Measurements from ENCODE around the gene TMIGD2. TPM values are rescaled to one million over a fixed set of nuclear protein-coding genes. Genes with fewer than 3 reads are reported as not detected.
A peak's percentile ranks its signal among the peaks of the same experiment; 100 is the strongest.

Gene TMIGD2
- total RNA-seq, 1 donor from 2014 or later, result not detected

GRCh38 chr19:4284974-4285373, 17.2 kb downstream of the TMIGD2 start:
- ATAC-seq (ENCODE audit: low read depth) (no peak), DNase-seq (no peak)
- Mint-ChIP-seq H3K27me3 (peaks cover 23% of the 10 kb centered on the region), H3K4me1 (no peaks in the 10 kb centered on the region), H3K9me3 (no peaks in the 10 kb centered on the region), H3K36me3 (ENCODE audit: low read depth) (no peaks in the 10 kb centered on the region), H3K4me3 (no peak overlapping the region), H3K27ac (no peak overlapping the region)
- POLR2A ChIA-PET, result interaction anchor here (0.7 kb wide), 1 partner anchor 81 kb away, joined by 7 read pairs; no protein-coding TSS in a partner anchor
- intact Hi-C loops (cut with micrococcal nuclease), result no loop called here
- CTCF ChIA-PET, result no interaction called here
- no peak for TF ChIP-seq CTCF (IDR thresholded peaks at IDR 0.05)

GRCh38 chr19:4284176-4284958, 17.8 kb downstream of the TMIGD2 start:
- Mint-ChIP-seq H3K36me3 (ENCODE audit: low read depth) (no peaks in the 10 kb centered on the region), H3K27me3 (peaks cover 26% of the 10 kb centered on the region), H3K27ac (no peak overlapping the region), H3K9me3 (no peaks in the 10 kb centered on the region), H3K4me3 (no peak overlapping the region), H3K4me1 (peaks cover 2% of the 10 kb centered on the region)
- no peak for ATAC-seq (ENCODE audit: low read depth)
- intact Hi-C loops (cut with micrococcal nuclease), result no loop called here
- TF ChIP-seq CTCF (IDR thresholded peaks at IDR 0.05), result no peak
- no peak for DNase-seq
- POLR2A ChIA-PET, result no interaction called here
- CTCF ChIA-PET, result no interaction called here

GRCh38 chr19:4279530-4280422, 22.4 kb downstream of the TMIGD2 start:
- H3K4me3 Mint-ChIP-seq, result peak overlapping the region; percentile 32

GRCh38 chr19:4279267-4279529, 23.0 kb downstream of the TMIGD2 start:
- ATAC-seq (ENCODE audit: low read depth) (no peak), DNase-seq (no peak)
- Mint-ChIP-seq H3K9me3 (no peaks in the 10 kb centered on the region), H3K4me3 (no peak overlapping the region), H3K27ac (no peak overlapping the region), H3K36me3 (ENCODE audit: low read depth) (no peaks in the 10 kb centered on the region), H3K4me1 (peaks cover 4% of the 10 kb centered on the region), H3K27me3 (peaks cover 31% of the 10 kb centered on the region)
- intact Hi-C loops (cut with micrococcal nuclease), result no loop called here
- ChIA-PET CTCF (no interaction called here), POLR2A (no interaction called here)
- no peak for TF ChIP-seq CTCF (IDR thresholded peaks at IDR 0.05)

More at GRCh38 chr19:4279530-4280422, 22.4 kb downstream of the TMIGD2 start:
- ATAC-seq (ENCODE audit: low read depth) (no peak), DNase-seq (no peak)
- POLR2A ChIA-PET, result no interaction called here
- Mint-ChIP-seq H3K27ac (no peak overlapping the region), H3K36me3 (ENCODE audit: low read depth) (no peaks in the 10 kb centered on the region), H3K9me3 (no peaks in the 10 kb centered on the region), H3K27me3 (peaks cover 31% of the 10 kb centered on the region), H3K4me1 (peaks cover 4% of the 10 kb centered on the region)
- intact Hi-C loops (cut with micrococcal nuclease), result no loop called here
- CTCF ChIA-PET, result no interaction called here
- TF ChIP-seq CTCF (IDR thresholded peaks at IDR 0.05), result no peak
